D721Med (cell line): Measurements from ENCODE around the gene DIP2A.
A peak's percentile ranks its signal among the peaks of the same experiment; 100 is the strongest.

Source experiments
- DNase-seq: peaks from one replicate; pipeline ENCODE4 v3.0.0; 2011; ENCODE audit warnings: low spot score; ENCODE audit not compliant: insufficient read length
- FAIRE-seq: peaks from 2 replicates; lab custom pipeline; 2011; peaks lifted over from hg19 to GRCh38; lab: Jason Lieb, UNC
- TF ChIP-seq, protein P1 (sequence below): IDR thresholded peaks from 2 replicates; pipeline ENCODE4 v1.5.1; 2012; ENCODE audit warnings: mild to moderate bottlenecking, control low read depth; ENCODE audit not compliant: insufficient read depth; ENCODE audit errors: missing control alignments

Gene DIP2A

DNA sequence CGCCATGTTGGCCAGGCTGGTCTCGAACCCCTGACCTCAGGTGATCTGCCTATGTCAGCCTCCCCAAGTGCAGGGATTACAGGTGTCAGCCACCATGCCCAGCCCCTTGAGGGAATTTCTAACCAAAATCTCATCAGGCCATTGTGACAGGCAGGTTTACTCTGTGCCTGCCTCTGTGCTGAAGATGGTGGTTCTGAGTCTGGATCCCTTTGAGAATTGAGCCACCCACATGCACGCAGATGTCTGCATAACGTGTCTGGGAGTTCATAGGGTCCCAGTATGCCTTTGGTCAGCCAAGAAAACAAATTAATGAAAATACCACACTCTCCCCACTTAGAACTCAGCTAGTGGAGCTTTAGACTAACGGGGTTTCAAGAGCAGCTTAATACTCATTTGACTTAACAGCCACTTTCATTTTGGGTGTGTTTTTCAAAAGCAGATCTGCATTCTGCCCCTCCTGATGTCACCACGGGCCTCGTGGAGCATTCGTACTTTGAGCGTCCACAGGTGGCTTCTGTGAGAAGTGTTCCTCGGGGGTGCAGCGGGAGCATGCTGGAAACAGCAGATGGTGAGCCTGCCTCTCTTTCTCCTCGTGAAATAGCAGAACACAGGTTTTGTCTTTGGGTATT, 45.3 kb downstream of the DIP2A start:
- TF ChIP-seq, protein P1, sequence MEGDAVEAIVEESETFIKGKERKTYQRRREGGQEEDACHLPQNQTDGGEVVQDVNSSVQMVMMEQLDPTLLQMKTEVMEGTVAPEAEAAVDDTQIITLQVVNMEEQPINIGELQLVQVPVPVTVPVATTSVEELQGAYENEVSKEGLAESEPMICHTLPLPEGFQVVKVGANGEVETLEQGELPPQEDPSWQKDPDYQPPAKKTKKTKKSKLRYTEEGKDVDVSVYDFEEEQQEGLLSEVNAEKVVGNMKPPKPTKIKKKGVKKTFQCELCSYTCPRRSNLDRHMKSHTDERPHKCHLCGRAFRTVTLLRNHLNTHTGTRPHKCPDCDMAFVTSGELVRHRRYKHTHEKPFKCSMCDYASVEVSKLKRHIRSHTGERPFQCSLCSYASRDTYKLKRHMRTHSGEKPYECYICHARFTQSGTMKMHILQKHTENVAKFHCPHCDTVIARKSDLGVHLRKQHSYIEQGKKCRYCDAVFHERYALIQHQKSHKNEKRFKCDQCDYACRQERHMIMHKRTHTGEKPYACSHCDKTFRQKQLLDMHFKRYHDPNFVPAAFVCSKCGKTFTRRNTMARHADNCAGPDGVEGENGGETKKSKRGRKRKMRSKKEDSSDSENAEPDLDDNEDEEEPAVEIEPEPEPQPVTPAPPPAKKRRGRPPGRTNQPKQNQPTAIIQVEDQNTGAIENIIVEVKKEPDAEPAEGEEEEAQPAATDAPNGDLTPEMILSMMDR, result no peak
- no peak for FAIRE-seq

DNA sequence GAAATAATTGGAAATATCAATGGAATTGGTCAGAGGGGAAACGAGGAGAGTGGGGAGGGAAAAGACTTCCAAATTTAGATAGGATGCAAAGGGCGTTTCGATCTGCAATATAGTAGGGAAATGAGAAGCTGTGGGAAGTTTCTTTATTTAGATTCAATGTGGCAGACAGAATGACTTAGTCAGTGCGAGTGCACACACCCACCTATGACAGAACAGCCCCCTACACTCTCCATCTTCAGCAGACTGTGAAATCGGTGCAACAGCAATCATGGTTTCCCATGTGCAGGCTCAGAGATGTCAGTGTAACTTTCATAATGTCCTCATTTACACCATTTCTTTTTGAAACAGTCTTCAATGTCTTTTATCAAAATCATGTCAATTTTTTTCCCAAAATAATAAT, 46.0 kb downstream of the DIP2A start:
- TF ChIP-seq, protein P1, result no peak
- FAIRE-seq (no peak), DNase-seq (no peak)

More for the DNA sequence above, 45.3 kb downstream of the DIP2A start:
- DNase-seq, result no peak

DNA sequence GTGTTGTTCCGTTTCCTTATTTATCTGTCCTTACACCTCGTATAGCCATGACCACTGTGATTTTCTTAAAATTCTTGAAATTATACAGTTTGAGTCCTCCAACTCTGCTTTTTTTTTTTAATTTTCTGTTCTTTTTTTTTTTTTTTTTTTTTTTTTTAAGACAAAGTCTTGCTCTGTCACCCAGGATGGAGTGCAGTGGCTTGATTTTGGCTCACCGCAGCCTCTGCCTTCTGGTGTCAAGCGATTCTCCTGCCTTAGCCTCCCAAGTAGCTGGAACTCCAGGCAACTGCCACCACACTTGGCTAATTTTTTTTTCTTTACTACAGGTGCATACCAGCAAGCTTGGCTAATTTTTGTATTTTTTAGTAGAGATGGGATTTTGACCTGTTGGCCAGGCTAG, 48.9 kb downstream of the DIP2A start:
- no peak for DNase-seq
- TF ChIP-seq, protein P1, result no peak
- FAIRE-seq, result no peak

DNA sequence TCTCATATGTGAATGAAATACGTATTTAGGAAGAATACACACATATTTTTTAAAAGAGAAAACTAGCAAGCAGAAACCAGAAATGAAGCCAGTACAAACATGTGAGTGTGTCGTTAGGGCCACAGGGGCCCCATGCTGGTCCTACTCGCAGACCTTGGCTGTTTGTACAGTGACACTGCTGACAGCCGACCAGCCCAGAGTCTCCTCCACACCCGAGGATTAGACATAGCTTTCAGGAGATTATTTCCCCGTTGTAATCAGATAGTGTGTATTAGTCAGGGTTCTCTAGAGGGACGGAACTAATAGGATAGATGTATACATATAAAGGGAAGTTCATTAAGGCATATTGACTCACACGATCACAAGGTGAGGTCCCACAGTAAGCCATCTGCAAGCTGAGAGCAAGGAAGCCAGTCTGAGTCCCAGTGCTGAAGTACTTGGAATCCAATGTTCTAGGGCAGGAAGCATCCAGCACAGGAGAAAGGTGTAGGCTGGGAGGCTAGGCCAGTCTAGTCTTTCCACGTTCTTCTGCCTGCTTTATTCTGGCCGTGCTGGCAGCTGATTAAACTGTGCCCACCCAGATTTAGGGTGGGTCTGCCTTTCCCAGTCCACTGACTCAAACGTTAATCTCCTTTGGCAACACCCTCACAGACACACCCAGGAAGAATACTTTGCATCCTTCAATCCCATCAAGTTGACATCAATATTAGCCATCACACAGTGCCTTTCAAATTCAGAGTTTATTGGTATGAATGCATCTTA, 51.2 kb downstream of the DIP2A start:
- FAIRE-seq, result peak; percentile 86
- TF ChIP-seq, protein P1, result no peak
- peak; percentile 85 for DNase-seq

DNA sequence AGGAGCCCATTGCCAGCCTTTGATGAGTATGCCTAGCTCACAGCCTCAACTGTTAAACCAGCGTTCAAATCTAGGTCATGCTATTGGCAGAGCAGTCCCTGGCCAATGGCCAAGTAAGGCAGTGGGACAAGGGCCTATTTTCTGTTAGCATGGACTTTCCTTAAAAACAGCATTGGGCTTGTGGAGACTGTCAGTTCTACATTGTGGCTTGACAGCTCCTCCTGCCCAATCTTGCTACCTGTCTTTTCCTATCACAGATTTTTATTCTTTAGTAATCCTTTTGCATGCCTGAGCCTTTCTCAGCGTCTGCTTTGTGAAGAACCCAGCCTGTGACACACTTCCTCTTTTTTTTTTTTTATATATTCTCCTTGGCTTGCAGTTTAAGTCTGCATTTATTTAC, 56.4 kb downstream of the DIP2A start:
- TF ChIP-seq, protein P1, result no peak
- DNase-seq (no peak), FAIRE-seq (no peak)

DNA sequence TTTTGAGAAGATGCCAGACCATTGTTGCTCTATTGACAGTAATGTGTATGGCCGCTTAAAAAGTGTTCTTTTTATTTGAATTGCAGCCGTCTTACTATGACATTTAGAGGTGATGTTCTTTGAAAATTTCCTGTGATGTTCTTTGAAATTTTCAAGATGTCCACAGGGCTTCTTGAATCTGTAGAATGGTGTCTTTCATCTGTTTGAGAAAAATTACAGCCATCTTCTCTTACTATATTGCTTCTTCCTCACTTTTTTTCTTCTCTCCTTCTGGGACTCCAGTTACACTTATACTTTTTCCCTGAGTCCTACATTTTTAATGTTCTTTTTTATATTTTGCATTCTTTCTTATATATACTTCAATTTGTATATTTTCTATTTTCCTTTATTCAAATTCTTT, 57.4 kb downstream of the DIP2A start:
- no peak for FAIRE-seq
- TF ChIP-seq, protein P1, result no peak
- DNase-seq, result no peak

DNA sequence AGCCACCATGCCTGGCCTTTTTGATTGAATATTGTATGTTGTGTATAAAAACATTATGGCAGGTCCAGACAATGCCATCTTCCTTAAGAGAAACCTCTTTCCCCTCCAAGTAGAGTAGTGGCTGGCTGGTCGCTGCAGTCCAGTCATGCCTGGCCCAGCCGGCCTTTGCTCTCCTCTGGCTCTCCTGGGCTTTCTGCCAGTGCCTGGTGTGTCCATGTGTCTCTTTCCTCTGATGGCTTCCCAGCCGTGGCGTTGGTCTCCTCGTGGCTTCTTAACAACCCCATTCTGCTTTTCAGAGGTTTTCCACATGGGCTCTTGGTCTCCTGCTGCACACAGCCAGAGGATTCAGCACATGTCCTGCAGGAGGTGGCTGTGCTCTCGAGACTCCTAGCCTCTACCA, 58.7 kb downstream of the DIP2A start:
- TF ChIP-seq, protein P1, result no peak
- DNase-seq, result no peak
- FAIRE-seq, result no peak
